ENCODE results near the gene FAM234A.

- no peak for TF ChIP-seq POLR2A (IDR thresholded peaks at IDR 0.05; ENCODE audit: low read depth, low read length)
- no peak for TF ChIP-seq POLR2AphosphoS5 (IDR thresholded peaks at IDR 0.05; ENCODE audit: low read depth, low read length)
- TF ChIP-seq SPI1 (IDR thresholded peaks at IDR 0.05; ENCODE audit: low read depth, low read length), result no peak
- TF ChIP-seq TAF1 (IDR thresholded peaks at IDR 0.05; ENCODE audit: low read depth, low read length), result no peak
- TF ChIP-seq PAX5 (IDR thresholded peaks at IDR 0.05; ENCODE audit: insufficient read depth, low read length, severe bottlenecking), result no peak
- TF ChIP-seq POU2F2 (IDR thresholded peaks at IDR 0.05; ENCODE audit: low read depth, low read length), result no peak
Measured at GRCh38 chr16:306911-307370, 72.3 kb downstream of the FAM234A start.

Measured in GM12891 (cell line).